NCI-H1436 treated with DMSO at 0.1 percent for 48 hours (cell line): Measurements from ENCODE around the gene IKZF4.
A peak's percentile ranks its signal among the peaks of the same experiment; 100 is the strongest.
"Not testable (repeated sequence)": the region's sequence is repeated elsewhere in the genome, so short reads cannot be mapped to it uniquely, and the experiment has no call there.

Source experiments
- DNase-seq: peaks from one replicate; lab custom pipeline; 2025; lab: John Stamatoyannopoulos, UW

The IKZF4 gene

DNA sequence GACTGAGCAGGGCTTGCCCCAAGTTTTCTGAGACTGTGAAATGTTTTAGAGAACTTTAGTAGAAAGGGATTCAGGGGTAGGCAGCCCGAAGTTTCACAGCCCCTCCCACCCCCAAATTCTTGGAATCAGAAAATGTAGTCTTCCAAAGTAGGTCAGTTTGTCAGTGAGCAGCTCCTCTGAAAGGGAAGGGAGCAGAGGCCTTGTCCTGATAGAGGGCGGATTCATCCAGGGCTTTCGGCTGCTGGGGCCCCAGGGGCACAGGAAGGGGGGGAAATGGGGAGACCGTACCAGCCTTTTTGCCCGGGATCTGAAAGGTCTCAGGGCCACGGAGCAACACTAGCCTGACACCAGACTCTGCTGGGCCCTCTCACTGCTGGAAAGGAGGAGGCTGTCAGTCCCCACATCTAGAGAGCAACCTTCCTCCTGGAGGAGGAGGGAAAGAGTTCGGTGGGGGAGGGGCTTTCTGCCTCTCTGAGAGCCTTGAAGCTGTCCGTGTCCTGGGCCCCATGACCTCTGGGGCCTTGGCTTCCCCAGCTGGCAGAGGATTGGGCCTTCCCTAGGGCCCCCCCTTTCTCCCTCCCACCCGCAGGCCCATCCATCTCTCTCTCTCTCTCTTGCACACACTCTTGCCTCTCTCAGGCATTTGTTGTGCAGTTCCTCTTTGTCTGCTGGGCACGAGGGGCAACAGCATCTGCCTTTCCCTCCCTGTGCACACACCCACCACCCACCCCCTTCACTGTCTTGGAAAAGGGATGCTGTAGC lies at the start of gene IKZF4:
Gene IKZF4, plus strand, starts transcription at position 621 of the 762 bp plus-strand sequence. CDS start 451 bp downstream, outside the sequence.
- DNase-seq, result no peak

DNA sequence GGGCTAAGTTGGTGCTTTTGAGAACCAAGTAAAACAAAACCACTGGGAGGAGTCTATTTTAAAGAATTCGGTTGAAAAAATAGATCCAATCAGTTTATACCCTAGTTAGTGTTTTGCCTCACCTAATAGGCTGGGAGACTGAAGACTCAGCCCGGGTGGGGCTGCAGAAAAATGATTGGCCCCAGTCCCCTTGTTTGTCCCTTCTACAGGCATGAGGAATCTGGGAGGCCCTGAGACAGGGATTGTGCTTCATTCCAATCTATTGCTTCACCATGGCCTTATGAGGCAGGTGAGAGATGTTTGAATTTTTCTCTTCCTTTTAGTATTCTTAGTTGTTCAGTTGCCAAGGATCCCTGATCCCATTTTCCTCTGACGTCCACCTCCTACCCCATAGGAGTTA lies 48.8 kb upstream of the IKZF4 start:
- no peak for DNase-seq

DNA sequence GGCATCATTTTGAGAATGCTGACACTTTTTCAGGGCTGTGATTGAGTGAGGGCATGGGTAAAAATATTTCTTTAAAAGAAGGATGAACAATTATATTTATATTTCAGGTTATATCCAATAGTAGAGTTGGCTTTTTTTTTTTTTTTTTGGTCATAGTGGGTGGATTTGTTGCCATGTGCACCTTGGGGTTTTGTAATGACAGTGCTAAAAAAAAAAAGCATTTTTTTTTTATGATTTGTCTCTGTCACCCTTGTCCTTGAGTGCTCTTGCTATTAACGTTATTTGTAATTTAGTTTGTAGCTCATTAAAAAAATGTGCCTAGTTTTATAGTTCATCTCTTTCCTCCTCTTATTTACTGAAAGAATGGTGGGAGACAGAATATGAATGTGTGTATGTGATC lies 48.4 kb upstream of the IKZF4 start:
- DNase-seq, result no peak

DNA sequence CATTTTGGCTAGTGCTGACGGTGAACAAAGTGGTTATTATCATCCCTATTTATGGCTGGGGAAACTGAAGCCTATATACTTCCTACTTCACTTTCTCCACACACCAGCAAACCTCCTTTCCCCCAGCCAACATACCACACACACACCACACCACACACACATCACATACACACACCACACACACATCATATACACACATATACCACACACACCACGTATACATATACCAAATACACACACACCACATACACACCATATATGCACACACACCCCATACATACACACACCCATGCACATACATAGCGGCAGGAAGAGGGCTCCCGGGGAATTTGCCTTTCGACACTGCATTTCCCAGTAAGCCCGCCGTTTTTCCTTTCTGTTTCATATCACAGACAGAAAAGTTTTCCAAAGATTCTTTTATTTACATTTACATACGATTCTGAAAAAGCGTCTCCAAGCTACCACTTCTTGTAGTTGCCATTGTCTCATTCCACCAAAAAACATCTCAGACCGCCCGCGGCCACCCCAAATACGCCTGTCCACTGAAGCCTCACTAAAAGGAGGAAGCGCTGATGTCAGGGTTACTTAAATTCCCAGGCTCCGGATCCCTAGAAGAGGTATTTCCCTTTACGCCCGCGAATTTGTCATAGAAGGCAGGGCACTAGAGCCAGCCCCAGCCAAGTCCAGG lies 47.8 kb upstream of the IKZF4 start:
- DNase-seq, result no peak

DNA sequence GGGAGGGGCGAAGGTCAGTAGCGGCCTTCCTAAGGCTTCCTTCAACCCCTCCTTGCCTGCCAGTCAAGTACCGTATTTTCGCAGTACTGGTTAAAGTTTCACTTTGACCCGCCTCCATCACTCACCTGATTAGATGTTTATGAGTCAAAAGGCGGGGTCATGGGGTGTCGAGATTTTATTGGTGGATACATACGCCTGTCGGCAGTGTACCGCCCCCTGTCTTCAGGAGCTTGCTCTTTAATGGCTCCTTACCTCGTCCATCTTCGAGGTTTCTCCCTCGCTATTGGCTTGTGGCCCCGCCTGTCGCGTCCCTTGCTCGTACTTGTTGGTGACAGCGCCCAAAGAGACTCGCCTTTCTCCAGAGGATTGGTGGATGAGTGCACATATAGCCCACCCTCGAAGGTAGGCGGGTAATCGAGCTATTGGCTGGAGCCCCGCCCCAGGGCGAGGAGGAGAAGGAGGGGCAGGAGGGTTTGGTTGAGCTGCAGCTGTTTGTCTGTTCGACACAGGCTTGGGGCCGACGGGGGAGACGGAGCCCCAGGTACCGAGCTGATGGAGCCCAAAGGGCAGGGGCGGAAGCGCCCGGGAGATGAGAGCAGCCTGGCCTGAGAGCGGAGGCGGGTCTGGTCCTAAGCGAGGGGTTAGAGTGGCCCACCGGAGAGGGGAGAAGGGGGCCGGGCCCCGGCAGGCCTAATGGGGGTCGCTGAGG lies 47.1 kb upstream of the IKZF4 start, which contains the start of gene RAB5B:
Gene RAB5B, plus strand, starts transcription at position 480 of the 709 bp plus-strand sequence. CDS start 12,883 bp downstream, outside the sequence.
- peak; percentile 100 for DNase-seq

- peak; percentile 2 for DNase-seq
Measured at GRCh38 chr12:55974308-55974730, 46.5 kb upstream of the IKZF4 start.

DNA sequence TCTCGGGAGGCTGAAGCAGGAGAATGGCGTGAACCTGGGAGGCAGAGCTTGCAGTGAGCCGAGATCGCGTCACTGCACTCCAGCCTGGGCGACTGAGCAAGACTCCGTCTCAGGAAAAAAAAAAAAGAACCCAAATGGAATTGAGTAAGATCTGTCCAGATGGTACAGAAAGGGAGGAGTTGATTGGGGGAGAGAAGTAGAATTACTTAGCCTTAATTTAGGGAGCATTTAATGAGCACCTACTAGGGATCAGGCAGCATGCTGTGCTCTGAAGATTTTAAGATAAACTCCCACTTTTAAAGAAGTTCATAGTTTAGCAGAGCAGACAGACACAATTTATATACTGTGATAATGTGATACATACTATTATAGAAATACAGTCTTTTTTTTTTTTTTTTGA lies 42.5 kb upstream of the IKZF4 start:
- DNase-seq, result no peak

- no peak for DNase-seq
Measured at GRCh38 chr12:55979069-55979468, 41.8 kb upstream of the IKZF4 start.

DNA sequence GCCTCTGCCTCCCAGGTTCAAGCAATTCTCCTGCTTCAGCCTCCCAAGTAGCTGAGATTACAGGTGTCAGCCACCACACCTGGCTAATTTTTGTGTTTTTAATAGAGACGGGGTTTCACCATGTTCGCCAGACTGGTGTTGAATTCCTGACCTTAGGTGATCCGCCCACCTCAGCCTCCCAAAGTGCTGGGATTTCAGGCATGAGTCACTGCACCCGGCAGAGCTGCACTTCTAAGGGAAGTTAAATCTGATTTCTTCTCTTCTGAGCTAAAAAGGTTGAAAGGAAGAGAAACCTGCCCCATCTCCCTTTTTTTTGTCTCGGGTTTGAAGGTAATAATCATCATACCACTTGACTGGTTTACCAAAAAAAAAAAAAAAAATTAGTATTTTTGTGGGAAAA lies 39.0 kb upstream of the IKZF4 start:
- DNase-seq, result not testable (repeated sequence)

DNA sequence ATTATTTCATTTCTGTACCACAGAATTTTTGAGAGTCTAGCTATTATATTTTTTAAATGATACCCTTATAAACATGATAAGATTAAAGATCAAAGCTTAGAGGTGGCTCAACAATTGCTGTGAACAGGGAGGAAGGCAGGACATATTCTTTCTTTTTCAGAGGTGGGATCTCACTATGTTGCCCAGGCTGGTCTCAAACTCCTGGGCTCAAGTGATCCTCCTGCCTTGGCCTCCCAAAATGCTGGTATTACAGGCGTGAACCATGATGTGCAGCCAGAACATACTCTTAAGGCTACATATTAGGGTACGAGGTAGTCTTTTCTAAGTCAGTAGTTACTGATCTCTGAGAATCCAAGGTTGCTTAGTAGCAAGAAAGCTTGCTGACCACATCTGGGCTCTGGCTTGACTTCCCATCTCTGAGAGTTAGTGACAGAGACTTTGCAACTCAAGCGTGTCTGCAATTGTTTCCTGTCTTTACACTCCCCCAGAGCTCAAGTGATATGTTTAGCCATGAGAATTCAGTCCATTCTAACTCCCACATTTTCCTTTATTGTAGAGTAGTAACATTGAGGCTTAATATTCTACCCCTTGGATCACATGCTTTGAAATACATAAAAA lies 38.4 kb upstream of the IKZF4 start:
- no peak for DNase-seq

DNA sequence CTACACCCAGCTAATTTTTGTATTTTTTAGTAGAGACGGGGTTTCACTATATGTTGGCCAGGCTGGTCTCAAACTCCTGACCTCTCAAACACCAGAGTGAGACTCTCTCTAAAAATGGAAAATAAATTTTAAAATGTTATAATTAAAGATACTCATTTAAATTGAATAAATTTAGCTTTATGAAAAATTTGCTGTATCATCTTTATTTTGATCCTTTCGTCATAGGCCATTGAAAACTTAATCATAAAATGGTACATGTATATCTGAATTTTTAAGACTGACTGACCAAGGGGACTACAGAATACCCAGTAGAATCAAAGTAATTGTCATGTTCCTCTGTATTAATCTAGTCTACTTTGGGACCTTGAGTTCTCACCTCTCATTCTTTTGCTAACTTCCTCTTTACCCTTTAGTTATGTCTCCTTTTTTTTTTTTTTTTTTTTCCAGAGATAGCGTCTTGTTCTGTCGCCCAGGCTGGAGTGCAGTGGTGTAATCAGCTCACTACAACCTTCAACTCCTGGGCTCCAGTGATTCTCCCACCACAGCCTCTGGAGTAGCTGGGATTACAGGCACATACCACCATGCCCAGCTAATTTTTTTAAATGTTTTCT lies 37.5 kb upstream of the IKZF4 start:
- no peak for DNase-seq

GRCh38 chr12:55984861-55985260 lies 36.0 kb upstream of the IKZF4 start:
- DNase-seq, result no peak

GRCh38 chr12:55985341-55985740 lies 35.5 kb upstream of the IKZF4 start:
- DNase-seq, result no peak

DNA sequence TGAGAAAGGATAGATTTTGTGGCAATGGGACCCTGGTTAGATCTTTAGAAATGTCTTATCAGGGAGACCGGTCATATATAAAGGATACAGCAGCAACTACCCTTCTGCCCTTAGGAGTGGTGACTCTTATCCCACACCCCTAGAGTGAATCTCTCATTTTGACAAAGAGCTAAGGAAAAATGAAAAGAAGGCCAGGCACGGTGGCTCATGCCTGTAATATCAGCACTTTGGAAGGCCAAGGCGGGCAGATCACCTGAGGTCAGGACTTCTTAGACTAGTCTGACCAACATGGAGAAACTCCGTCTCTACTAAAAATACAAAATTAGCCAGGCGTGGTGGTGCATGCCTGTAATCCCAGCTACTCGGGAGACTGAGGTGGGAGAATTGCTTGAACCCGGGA lies 34.9 kb upstream of the IKZF4 start:
- DNase-seq, result not testable (repeated sequence)

DNA sequence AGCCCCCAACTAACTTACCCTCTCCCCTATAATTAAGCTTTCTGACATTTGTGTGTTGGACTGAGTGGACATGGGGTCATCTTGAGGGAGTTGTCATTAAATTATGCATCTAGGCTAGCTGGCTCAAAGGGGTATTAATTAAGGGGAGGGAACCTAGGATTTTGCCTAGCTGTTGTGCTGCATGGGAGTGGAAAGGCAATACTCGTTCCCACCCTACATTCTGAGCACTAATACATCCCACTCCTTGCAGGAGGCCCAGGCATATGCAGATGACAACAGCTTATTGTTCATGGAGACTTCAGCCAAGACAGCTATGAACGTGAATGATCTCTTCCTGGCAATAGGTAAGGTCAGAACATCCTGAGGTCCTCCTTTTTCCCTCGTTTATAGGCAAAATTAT lies 29.7 kb upstream of the IKZF4 start:
- no peak for DNase-seq

- no peak for DNase-seq
Measured at GRCh38 chr12:55993230-55993853, 27.5 kb upstream of the IKZF4 start.

DNA sequence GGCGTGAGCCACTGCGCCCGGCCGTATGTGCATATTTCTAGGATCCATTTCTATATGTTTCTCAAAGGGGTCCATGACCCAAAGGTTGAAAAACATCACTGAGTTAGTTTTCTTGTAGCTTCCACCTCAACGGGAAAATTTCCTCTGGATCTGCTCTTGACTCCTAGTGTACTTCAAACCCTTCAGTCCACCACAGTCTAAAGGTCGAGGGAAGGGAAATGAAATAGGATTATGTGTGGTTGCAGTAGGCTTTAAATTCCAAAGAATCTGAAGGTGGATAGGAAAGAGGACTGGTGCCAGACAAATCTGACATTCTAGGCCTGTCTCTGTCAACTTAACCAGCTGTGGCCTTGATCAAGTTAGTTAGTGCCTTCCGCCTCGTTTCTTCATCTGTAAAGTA lies 25.5 kb upstream of the IKZF4 start:
- no peak for DNase-seq

DNA sequence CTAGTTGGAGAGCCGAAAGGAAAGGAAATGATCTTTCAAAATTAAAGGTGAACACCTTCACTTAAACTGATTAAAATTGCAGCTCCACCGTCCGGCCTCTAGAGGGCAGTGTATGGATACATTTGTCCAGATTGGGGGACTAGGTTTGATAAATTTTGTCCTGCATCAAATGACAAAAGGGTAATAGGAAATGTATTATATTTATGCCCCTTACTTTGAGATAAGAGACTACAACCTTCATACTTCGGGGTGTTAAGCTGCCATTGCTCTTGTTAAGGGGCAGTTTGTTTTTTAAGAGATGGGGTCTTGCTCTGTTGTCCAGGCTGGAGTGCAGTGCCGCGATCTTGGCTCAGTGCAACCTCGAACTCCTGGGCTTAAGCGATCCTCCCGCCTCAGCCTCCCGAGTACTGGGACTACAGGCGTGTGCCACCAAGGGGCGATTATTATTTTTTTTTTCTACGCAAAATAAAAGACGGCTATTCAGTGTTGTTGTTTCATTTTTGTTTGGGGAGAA lies 24.6 kb upstream of the IKZF4 start:
- DNase-seq, result no peak

GRCh38 chr12:55996715-55997534 lies 23.9 kb upstream of the IKZF4 start, which contains the start of gene SUOX:
Gene SUOX (plus strand): TSS chr12:55997276. CDS start chr12:56002222, 4,946 bp downstream.
- DNase-seq, result peak; percentile 64

- no peak for DNase-seq
Measured at GRCh38 chr12:55997535-55997859, 23.3 kb upstream of the IKZF4 start.
